ENCODE results near the gene HAGHL.
"Not testable (repeated sequence)": the region's sequence is repeated elsewhere in the genome, so short reads cannot be mapped to it uniquely, and the experiment has no call there.

HAGHL gene

DNA sequence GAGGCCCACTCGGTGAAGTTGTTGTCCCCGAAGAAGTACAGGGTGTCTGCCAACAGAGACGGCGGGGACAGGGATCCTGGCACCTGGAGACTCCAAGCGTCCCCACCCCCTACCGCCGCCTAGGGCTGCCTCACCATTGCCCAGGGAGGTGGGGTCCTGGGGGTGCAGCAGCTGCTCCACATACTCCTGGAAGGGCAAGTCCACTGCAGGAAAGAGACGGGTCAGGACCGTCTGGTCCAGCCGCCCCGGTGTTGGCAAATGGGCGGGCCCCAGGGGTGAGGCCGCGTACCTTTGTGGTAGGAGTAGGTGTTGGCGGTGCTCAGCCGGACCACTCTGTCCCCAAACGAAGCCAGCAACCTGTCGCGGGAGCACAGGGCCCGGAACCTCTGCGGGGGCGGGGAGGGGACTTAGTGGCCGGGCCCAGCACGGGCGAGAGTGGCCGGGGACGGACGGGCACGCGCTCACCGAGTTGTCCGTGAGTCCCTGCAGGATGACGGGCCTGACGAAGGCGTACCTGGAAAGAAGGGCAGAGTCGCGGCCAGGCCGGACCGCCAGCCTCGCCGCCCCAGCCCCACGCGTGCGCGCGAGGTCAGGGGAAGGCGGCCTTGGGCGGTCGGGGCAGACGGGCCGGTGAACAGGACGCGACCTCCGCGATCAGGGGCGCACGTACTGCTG lies 43.4 kb upstream of the HAGHL start:
- no peak for TF ChIP-seq ZNF274 (IDR thresholded peaks at IDR 0.05; ENCODE audit: low read depth, low read length)
- peak overlapping the region; percentile 68 for H3K4me3 ChIP-seq (ENCODE audit: low read length)

DNA sequence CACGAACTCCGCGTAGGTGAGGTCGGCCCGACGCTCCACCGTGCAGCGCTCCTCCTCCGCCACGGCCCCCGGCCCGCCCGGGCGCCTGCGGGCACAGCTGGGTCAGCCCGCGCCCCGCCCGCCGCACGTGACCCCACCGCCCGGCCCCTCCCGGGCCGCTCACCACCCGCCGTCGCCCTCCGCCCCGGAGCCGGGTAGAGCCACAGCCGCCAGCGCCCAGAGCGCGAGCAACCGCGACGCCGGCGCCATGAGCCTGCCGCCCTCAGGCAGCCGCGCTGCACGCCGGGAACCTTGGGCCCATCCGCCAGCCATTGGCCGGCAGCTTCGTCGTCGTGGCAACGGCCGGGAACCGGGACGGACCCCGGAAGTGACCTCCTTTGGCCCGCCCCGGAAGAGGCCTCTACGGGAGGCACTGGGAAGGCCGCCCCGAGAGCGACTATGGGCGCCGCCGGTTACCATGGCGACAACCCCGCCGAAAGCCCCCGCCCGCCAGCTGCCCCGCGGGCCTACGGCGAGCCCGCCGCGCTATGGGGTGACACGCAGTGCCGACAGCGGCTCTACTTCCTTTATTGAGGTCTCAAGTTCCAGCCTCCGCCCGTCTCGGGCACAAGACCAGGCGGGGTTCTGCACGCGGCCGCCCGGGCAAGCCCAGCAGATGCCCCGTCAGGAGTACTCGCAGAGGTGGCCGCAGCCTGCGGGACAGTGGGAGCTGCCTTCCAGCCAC lies 42.7 kb upstream of the HAGHL start, which contains the start of gene JMJD8:
JMJD8 (minus strand) TSS at position 264 of the 724 bp plus-strand sequence; CDS start at position 249, 15 bp downstream.
- no peak for TF ChIP-seq ZNF274 (IDR thresholded peaks at IDR 0.05; ENCODE audit: low read depth, low read length)
- H3K4me3 ChIP-seq (ENCODE audit: low read length) = peak within 1 kb of the TSS; percentile 68

DNA sequence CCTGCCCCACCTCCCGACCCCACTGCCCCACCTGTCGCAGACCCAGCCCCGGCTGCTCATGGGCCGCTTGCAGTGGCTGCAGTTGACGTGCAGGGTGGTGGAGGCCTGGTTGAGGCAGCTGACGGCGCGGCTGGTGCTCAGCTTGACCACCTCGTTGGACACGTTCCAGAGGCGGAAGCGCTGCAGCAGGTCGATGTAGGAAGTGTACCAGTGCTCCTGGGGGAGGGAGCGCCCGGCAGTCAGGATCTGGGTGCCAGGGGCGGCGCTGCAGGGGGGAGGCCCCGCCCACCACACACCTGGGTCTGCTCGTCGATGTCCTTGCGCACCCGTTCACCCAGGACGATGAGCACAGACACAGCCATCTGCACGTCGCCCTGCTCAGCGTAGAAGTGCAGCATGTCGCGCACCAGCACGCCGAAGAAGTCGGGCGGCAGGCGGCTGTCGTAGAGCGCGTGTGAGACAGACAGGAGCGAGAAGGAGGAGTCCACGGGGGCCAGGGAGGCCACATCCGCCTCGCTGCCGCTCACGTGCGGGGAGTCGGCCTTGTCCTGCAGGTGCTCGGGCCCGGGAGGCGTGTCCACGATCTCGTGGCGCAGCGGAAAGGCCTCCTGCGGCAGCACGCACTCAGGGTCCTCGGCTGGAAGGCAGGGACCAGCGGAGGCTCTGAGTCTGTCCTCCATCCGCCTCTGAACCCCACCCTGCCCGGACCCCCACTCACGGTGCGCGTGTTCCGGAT lies 41.8 kb upstream of the HAGHL start:
- H3K4me3 ChIP-seq (ENCODE audit: low read length) = no peak overlapping the region
- no peak for TF ChIP-seq ZNF274 (IDR thresholded peaks at IDR 0.05; ENCODE audit: low read depth, low read length)

- H3K4me3 ChIP-seq (ENCODE audit: low read length) = no peak overlapping the region
- no peak for TF ChIP-seq ZNF274 (IDR thresholded peaks at IDR 0.05; ENCODE audit: low read depth, low read length)
Observed at GRCh38 chr16:685967-686366, 40.9 kb upstream of the HAGHL start.

DNA sequence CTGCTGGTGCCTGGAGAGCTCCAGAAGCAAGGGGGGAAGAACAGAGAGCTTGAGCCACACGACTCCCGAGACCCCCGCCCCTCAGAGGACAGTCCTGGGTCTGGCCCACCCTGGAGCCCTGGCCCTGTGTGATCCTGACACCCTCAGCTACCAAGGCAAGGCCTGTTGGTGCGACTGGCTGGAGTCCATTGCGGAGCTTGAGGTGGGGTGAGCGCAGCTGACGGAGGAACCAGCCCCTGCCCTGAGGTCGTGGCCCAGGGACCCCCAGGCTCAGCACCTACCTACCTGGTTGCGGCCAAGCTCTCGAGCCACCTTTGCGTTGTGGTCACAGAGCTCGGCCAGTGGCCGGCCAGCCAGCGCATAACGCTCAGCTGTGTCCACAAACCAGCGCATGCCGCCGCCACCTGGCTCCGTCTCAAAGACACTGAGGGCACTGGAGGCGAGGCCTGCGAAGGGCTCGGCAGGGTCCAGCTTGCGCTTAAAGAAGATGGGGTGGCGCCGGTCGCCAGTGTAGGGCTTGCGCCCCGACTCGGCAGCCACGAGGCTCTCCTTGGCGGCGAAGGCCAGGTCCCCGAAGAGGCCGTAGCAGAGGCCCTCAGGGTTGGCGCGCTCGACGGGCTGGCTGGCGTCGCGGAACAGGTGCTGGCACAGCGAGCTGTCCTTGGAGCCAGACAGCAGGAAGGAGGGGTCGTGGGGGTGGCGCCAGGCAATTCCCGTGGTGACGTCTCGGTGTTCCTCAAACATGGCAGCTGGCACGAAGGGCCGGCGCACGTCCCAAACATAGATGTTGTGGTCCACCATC lies 40.2 kb upstream of the HAGHL start:
- TF ChIP-seq ZNF274 (IDR thresholded peaks at IDR 0.05; ENCODE audit: low read depth, low read length) = no peak
- H3K4me3 ChIP-seq (ENCODE audit: low read length) = no peak overlapping the region

GRCh38 chr16:687499-687898 lies 39.4 kb upstream of the HAGHL start:
- no peak for TF ChIP-seq ZNF274 (IDR thresholded peaks at IDR 0.05; ENCODE audit: low read depth, low read length)
- H3K4me3 ChIP-seq (ENCODE audit: low read length) = no peak overlapping the region

DNA sequence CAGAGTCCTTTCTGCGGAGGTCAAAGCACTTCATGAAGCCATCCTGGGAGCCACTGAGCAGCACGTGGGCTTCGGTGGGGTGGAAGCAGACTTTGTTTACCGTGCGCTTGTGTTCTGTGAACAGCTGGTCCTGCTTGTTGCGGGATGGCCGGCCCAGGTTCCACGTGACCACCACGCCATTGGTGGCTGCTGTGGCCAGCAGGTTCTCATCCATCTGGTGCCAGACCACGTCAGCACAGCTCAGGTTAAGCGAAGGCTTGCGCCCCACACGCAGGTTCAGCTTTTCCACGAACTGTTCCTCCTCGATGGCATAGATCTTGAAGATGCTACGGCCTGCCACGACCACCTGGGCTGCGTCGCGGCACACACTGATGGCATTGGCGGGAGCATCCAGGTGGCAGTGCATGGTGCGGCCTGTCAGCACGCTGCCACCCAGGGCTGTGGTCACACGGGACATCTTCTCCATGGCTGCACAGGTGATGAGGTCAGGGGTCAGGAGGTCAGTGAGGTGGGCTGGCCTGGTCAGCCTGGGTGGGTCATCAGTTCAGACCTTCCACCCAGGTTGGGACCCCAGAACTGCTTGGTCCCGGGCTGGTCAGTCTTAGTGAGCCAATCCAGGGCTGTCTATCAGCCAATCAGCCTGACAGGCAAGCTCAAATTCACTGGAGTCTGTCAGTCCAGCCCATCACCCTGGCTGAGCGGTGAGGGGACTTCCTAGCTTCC lies 37.6 kb upstream of the HAGHL start:
- no peak for TF ChIP-seq ZNF274 (IDR thresholded peaks at IDR 0.05; ENCODE audit: low read depth, low read length)
- peak overlapping the region; percentile 88 for H3K4me3 ChIP-seq (ENCODE audit: low read length)

DNA sequence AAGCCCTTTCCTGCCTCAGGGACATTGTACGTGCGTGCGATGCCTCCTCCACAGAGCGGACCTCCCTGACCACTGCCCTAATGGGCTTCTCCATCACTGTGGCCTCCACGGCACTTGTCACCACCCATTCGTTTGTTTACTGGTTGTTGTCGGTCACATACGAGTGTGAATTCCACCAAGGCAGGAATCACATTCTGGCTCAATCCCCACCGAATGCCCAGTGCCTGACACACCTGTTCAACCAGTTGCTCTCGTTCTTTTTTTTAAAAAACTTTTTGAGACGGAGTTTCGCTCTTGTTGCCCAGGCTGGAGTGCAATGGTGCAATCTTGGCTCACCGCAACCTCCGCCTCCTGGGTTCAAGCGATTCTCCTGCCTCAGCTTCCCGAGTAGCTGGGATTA lies 35.7 kb upstream of the HAGHL start:
- H3K4me3 ChIP-seq (ENCODE audit: low read length) = not testable (repeated sequence)

DNA sequence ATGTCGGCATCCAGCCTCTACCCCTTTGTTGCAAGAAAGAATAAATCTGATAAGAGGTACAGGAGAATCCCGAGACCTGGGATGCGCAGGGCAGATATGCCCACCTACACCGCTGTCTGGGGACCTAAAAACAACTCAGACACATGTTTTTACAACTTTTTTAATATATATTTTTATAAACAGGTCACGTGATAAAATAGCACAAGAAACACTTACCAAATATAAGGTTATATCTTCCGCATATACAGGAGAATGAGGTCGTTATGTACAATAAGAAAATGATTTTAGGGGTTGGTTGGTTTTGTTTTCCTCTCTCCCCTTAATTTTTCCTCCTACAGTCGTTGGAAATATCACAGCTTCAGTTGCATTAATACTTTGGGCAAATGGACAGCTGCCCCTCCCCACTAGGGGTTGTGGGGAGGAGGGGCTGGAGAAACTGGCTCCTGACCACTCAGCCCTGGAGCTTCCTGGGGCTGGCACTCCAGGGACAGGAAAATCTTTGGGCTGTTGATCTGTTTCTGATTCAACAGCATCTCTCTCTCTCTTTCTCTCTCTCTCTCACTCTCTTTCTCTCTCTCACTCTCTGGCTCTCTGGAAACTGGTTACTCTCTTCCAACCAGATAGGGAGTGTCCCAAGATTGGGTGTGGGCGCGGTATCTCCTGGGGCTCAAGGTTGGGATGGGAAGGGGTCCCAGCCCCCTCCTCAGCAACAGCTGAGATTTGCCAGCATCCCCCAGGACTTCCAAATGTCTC lies 34.4 kb upstream of the HAGHL start:
- no peak for TF ChIP-seq ZNF274 (IDR thresholded peaks at IDR 0.05; ENCODE audit: low read depth, low read length)
- no peak overlapping the region for H3K4me3 ChIP-seq (ENCODE audit: low read length)

- no peak overlapping the region for H3K4me3 ChIP-seq (ENCODE audit: low read length)
- TF ChIP-seq ZNF274 (IDR thresholded peaks at IDR 0.05; ENCODE audit: low read depth, low read length) = no peak
Observed at GRCh38 chr16:693364-693763, 33.5 kb upstream of the HAGHL start.

DNA sequence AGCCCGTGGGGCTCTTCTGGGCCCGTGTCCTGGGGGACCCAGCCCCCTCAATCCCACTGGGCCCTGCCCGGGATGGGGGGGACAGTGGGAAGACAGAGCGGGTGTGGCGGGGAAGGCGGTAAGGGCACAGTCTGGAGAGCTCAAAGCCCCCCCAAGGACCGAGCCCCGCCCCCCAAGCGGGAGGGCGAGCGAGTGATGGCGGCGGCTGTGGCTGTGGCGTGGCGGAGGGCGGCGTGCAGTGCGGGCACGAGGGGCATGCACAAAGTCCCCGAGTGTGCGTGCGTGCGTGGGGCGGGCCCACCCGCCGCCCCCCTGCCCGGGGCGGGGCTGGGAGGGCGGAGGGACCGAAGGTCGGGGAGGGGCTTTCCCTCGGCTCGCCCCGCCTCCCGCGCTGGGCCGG lies 33.1 kb upstream of the HAGHL start:
- H3K4me3 ChIP-seq (ENCODE audit: low read length) = no peak overlapping the region
- no peak for TF ChIP-seq ZNF274 (IDR thresholded peaks at IDR 0.05; ENCODE audit: low read depth, low read length)

GRCh38 chr16:694187-694862 lies 32.6 kb upstream of the HAGHL start:
- no peak for TF ChIP-seq ZNF274 (IDR thresholded peaks at IDR 0.05; ENCODE audit: low read depth, low read length)
- H3K4me3 ChIP-seq (ENCODE audit: low read length) = no peak overlapping the region
